ENCODE results near the gene EIF3B. TPM values are rescaled to one million over a fixed set of nuclear protein-coding genes. Genes with fewer than 3 reads are reported as not detected.
"Not testable (repeated sequence)": the region's sequence is repeated elsewhere in the genome, so short reads cannot be mapped to it uniquely, and the experiment has no call there.

EIF3B gene
- total and polyA plus RNA-seq, 10 donors, result 78.1 to 150 (median 110) TPM

DNA sequence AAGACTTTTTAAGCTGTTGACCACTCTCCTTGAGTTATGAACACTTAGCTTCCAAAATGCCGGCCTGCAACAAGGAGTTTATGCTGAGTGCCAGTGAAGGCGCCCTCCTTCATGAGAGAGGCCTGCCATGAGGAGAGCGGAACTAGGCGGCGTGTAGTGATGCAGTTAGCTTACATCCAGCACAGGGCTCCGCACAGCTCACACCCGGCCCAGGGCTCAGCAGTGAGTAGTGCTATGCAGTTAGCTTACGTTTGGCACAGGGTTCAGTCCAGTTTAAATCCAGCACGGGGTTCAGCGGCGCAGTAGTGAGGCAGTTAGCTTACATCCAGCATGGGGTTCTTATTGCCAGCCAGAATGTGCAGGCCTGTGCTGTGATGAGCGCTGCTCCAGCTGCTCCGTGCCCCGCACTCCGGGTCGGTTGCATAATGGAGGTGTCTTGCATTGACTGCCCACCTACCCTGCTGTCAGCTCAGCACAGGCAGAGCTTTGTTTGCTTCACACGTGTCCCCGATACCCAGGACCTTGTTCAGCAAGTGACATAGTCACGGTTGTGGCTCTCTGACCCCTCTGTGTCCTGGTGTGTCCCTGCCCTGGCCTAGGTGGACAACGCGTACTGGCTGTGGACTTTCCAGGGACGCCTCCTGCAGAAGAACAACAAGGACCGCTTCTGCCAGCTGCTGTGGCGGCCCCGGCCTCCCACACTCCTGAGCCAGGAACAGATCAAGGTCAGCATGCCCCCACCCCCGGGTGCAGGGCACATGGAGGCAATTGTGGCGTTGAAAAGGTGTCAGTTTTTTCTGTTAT, 21.9 kb downstream of the EIF3B start:
- TF ChIP-seq POLR2AphosphoS5 (IDR thresholded peaks at IDR 0.05) (peak in 2 of 3 donors; percentile 32 to 49), POLR2A (IDR thresholded peaks at IDR 0.05) (no peak)
- no peak for DNase-seq
- intact Hi-C loops (cut with DNase I; ENCODE audit: low total_unique reads), result no loop called here
- no peaks in the 10 kb centered on the region for H3K27me3 ChIP-seq (replicated peaks in 1 of 7)
- H3K27ac ChIP-seq, result peak overlapping the region in 2 of 8 donors; percentile 3 to 55
- H3K4me3 ChIP-seq, result no peak overlapping the region
- WGBS, 5 donors, result 81 to 92% (median 89%) methylated on average over 16 to 27 of the region's 27 CpGs
- peaks cover 0 to 13% (median 7%) of the 10 kb centered on the region in 6 donors for H3K4me1 ChIP-seq
- no peaks in the 10 kb centered on the region for H3K9me3 ChIP-seq
- H3K36me3 ChIP-seq, result peaks cover 14 to 97% (median 93%) of the 10 kb centered on the region in 6 donors

DNA sequence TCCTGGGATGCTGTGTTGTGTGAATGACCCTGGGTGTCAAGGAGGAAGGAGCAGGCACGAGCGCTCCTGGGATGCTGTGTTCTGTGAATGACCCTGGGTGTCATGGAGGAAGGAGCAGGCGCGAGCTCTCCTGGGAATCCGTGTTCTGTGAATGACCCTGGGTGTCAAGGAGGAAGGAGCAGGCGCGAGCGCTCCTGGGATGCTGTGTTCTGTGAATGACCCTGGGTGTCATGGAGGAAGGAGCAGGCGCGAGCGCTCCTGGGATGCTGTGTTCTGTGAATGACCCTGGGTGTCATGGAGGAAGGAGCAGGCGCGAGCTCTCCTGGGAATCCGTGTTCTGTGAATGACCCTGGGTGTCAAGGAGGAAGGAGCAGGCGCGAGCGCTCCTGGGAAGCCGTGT, 22.9 kb downstream of the EIF3B start:
- H3K4me3 ChIP-seq; DNase-seq; H3K9me3 ChIP-seq; intact Hi-C loops (cut with DNase I; ENCODE audit: low total_unique reads); H3K27me3 ChIP-seq (replicated peaks in 1 of 7): not testable (repeated sequence)
- WGBS, 5 donors, result 85 to 98% (median 87%) methylated on average over 10 to 17 of the region's 18 CpGs
- H3K36me3 ChIP-seq, result peaks cover 11 to 97% (median 90%) of the 10 kb centered on the region in 6 donors
- H3K4me1 ChIP-seq, result peaks cover 0 to 13% (median 7%) of the 10 kb centered on the region in 6 donors
- H3K27ac ChIP-seq, result peak overlapping the region in 1 of 8 donors; percentile 55

DNA sequence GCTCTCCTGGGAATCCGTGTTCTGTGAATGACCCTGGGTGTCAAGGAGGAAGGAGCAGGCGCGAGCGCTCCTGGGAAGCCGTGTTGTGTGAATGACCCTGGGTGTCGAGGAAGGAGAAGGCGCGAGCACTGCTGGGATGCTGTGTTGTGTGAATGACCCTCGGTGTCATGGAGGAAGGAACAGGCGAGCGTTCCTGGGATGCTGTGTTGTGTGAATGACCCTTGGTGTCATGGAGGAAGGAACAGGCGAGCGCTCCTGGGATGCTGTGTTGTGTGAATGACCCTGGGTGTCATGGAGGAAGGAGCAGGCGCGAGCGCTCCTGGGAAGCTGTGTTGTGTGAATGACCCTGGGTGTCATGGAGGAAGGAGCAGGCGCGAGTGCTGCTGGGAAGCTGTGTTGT, 23.5 kb downstream of the EIF3B start:
- peaks cover 0 to 13% (median 7%) of the 10 kb centered on the region in 6 donors for H3K4me1 ChIP-seq
- H3K27me3 ChIP-seq (replicated peaks in 1 of 7); DNase-seq; H3K9me3 ChIP-seq; intact Hi-C loops (cut with DNase I; ENCODE audit: low total_unique reads); H3K4me3 ChIP-seq: not testable (repeated sequence)
- H3K36me3 ChIP-seq, result peaks cover 11 to 97% (median 85%) of the 10 kb centered on the region in 6 donors
- peak overlapping the region in 4 of 8 donors; percentile 5 to 51 (median 22) for H3K27ac ChIP-seq
- 75 to 91% (median 85%) methylated on average over 14 to 18 of the region's 18 CpGs for WGBS, 5 donors

DNA sequence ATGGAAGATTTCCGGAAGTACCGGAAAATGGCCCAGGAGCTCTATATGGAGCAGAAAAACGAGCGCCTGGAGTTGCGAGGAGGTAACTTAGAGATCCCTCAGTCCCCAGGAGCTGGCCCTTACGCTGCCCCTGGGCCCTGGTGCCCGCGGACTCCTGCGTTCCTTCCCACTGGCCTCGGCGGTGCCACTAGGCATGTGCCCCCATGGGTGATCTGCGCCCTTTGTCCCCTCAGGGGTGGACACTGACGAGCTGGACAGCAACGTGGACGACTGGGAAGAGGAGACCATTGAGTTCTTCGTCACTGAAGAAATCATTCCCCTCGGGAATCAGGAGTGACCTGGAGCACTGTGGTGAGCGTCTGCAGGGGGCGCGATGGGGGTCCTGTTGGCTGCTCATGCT, 24.5 kb downstream of the EIF3B start:
- Histone ChIP-seq H3K27ac (peak overlapping the region in 1 of 8 donors; percentile 51), H3K36me3 (peaks cover 7 to 96% (median 75%) of the 10 kb centered on the region in 6 donors), H3K9me3 (no peaks in the 10 kb centered on the region), H3K4me3 (no peak overlapping the region), H3K27me3 (replicated peaks in 1 of 7) (no peaks in the 10 kb centered on the region), H3K4me1 (peaks cover 0 to 13% (median 7%) of the 10 kb centered on the region in 6 donors)
- no peak for DNase-seq
- no peak for TF ChIP-seq POLR2A (IDR thresholded peaks at IDR 0.05)
- intact Hi-C loops (cut with DNase I; ENCODE audit: low total_unique reads), result no loop called here
- 94 to 96% (median 95%) methylated on average over 20 of the region's 20 CpGs for WGBS, 5 donors

DNA sequence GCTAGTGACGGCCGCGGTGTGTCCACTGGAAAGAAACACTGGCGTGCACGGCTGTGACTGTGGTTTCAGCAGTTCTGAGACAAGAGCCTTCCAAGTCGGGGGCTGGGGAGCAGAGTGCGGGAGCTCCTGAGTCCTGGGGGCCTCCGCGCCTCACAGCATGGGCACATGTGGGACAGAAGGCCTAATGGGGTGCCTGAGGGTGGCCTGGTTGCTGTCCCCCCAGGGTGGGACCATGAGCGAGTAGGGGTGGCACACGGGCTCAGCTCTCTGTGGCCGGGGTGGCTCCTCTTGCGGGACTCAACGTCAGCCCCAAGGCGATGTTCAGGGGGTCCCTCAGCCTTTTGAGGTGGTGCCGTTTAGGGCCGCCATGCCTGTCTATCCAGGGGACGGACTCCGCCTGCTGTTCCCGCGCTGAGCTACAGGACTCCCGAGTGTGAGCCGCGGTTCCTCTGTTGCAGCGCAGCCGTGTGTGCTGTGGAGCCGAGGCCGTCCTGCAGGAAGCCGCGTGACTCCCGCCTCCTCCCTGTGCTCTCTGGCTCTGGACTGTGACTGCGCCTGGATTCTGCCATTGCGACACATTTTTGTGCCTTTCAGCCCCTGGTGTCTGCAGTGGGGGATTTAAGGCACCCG, 25.3 kb downstream of the EIF3B start:
- 87 to 96% (median 92%) methylated on average over 18 to 34 of the region's 34 CpGs for WGBS, 5 donors
- H3K4me3 ChIP-seq, result no peak overlapping the region
- H3K9me3 ChIP-seq, result no peaks in the 10 kb centered on the region
- no peak for TF ChIP-seq POLR2A (IDR thresholded peaks at IDR 0.05)
- peak in 1 of 3 donors; percentile 0 for TF ChIP-seq POLR2AphosphoS5 (IDR thresholded peaks at IDR 0.05)
- no peak for DNase-seq
- no peak overlapping the region for H3K27ac ChIP-seq
- intact Hi-C loops (cut with DNase I; ENCODE audit: low total_unique reads), result no loop called here
- H3K36me3 ChIP-seq, result peaks cover 7 to 96% (median 67%) of the 10 kb centered on the region in 6 donors
- peaks cover 0 to 13% (median 7%) of the 10 kb centered on the region in 6 donors for H3K4me1 ChIP-seq
- no peaks in the 10 kb centered on the region for H3K27me3 ChIP-seq (replicated peaks in 1 of 7)

DNA sequence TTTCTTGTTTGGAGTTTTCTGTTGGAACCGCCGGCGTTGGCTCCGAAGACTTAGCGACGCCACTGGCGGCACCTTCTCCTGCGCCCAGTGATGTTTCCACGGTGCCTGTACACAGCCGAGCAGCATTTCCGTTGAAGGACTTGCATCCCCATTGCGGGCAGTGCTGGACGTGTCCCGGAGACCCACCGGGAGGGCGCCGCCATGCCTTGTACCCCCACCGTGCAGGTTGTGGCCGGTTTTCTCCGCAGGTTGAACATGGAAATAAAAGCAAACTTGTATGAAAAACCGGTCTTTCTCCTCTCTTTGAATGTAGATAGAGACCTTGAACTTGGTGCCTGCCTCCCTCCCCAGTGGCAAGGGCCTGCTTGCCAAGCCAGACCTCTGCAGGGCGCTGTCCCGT, 25.8 kb downstream of the EIF3B start:
- Histone ChIP-seq H3K4me1 (peaks cover 0 to 13% (median 7%) of the 10 kb centered on the region in 6 donors), H3K4me3 (no peak overlapping the region), H3K36me3 (peaks cover 4 to 92% (median 62%) of the 10 kb centered on the region in 6 donors), H3K27me3 (replicated peaks in 1 of 7) (no peaks in the 10 kb centered on the region), H3K27ac (no peak overlapping the region), H3K9me3 (no peaks in the 10 kb centered on the region)
- WGBS, 5 donors, result 94 to 97% (median 95%) methylated on average over 23 of the region's 23 CpGs
- intact Hi-C loops (cut with DNase I; ENCODE audit: low total_unique reads), result no loop called here
- DNase-seq, result no peak
- TF ChIP-seq, protein P1, sequence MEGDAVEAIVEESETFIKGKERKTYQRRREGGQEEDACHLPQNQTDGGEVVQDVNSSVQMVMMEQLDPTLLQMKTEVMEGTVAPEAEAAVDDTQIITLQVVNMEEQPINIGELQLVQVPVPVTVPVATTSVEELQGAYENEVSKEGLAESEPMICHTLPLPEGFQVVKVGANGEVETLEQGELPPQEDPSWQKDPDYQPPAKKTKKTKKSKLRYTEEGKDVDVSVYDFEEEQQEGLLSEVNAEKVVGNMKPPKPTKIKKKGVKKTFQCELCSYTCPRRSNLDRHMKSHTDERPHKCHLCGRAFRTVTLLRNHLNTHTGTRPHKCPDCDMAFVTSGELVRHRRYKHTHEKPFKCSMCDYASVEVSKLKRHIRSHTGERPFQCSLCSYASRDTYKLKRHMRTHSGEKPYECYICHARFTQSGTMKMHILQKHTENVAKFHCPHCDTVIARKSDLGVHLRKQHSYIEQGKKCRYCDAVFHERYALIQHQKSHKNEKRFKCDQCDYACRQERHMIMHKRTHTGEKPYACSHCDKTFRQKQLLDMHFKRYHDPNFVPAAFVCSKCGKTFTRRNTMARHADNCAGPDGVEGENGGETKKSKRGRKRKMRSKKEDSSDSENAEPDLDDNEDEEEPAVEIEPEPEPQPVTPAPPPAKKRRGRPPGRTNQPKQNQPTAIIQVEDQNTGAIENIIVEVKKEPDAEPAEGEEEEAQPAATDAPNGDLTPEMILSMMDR (IDR thresholded peaks at IDR 0.05 in 8 of 11, conservative IDR thresholded peaks at IDR 0.05 in 3 of 11), result no peak
- TF ChIP-seq POLR2AphosphoS5 (IDR thresholded peaks at IDR 0.05), result no peak
- no peak for TF ChIP-seq POLR2A (IDR thresholded peaks at IDR 0.05)

Measured in spleen (tissue), 11 donors.